Endothelial cell of umbilical vein (primary cell): ENCODE data around the gene GDF2. TPM values are rescaled to one million over a fixed set of nuclear protein-coding genes. Genes with fewer than 3 reads are reported as not detected.

Experiments used
- BruUV-seq: library from RNA; stranded (reverse); fragments of 400-500 nt; replicated peaks from 2 replicates; lab custom pipeline; 2021; lab: Mats Ljungman, UMichigan
- CTCF ChIA-PET: fragments of 300-600, 350-600 bp; sonication (Branson Sonifier 250); formaldehyde crosslinking; loops from one replicate; lab custom pipeline; 2021; ENCODE audit warnings: antibody characterized with exemption, inconsistent platforms; lab: Charles Lee
- POLR2A ChIA-PET: fragments of 300-600, 350-600 bp; sonication (Branson Sonifier 250); formaldehyde crosslinking; loops from one replicate; lab custom pipeline; 2021; ENCODE audit warnings: antibody characterized with exemption, inconsistent platforms; lab: Charles Lee
- DNase-seq: peaks from one replicate; pipeline ENCODE4 v3.0.0-alpha.2; 2011; ENCODE audit warnings: low read depth, low spot score
- FAIRE-seq: peaks from 2 replicates; lab custom pipeline; 2011; peaks lifted over from hg19 to GRCh38; lab: Jason Lieb, UNC
- H2AFZ ChIP-seq: 2 replicates; pipeline ENCODE4 v1.6.0; 2012; ENCODE audit warnings: low read depth, low read length, control low read depth, inconsistent platforms
- H3K27ac ChIP-seq: 2 replicates; pipeline ENCODE4 v1.5.1; 2011; ENCODE audit warnings: low read depth, mild to moderate bottlenecking, control low read depth, low read length, moderate library complexity; ENCODE audit not compliant: insufficient read depth
- H3K27me3 ChIP-seq, 2 experiments: 2 replicates each; pipeline versions ENCODE4 v1.6.0 to v1.6.1; 2011; ENCODE audit warnings: low read length in 2 of 2, mixed read lengths in 1 of 2; ENCODE audit not compliant: control insufficient read depth in 2 of 2, insufficient read depth in 2 of 2
- H3K36me3 ChIP-seq, 2 experiments: 2 replicates in 1 of 2; 3 replicates in 1 of 2; pipeline ENCODE4 v1.5.1; 2011; ENCODE audit warnings: low read length in 2 of 2, mild to moderate bottlenecking in 1 of 2, moderate library complexity in 1 of 2; ENCODE audit not compliant: control insufficient read depth in 2 of 2, insufficient read depth in 2 of 2; ENCODE audit errors: extremely low read depth in 1 of 2
- H3K4me1 ChIP-seq: 3 replicates; pipeline ENCODE4 v1.5.1; 2011; ENCODE audit warnings: mild to moderate bottlenecking, low read length; ENCODE audit not compliant: control insufficient read depth, insufficient read depth; ENCODE audit errors: extremely low read depth
- H3K4me2 ChIP-seq: 2 replicates; pipeline ENCODE4 v1.6.1; 2011; ENCODE audit warnings: low read length, control low read depth, mixed read lengths; ENCODE audit not compliant: insufficient read depth
- H3K4me3 ChIP-seq, 3 experiments: fragments of 200-600 bp in 1 of 3; sonication (generic), shearing (Covaris generic) in 1 of 3; replicated peaks in 1 of 3; 2 replicates each; pipeline ENCODE4 v1.5.1; 2011 to 2016; ENCODE audit warnings: control low read depth in 3 of 3, low read length in 3 of 3, mild to moderate bottlenecking in 2 of 3, inconsistent platforms in 1 of 3, low read depth in 1 of 3, moderate library complexity in 1 of 3; ENCODE audit not compliant: insufficient read depth in 1 of 3
- H3K79me2 ChIP-seq: 2 replicates; pipeline ENCODE4 v1.6.0; 2012; ENCODE audit warnings: low read length, inconsistent platforms; ENCODE audit not compliant: control insufficient read depth, insufficient read depth
- H3K9ac ChIP-seq: replicated peaks from 2 replicates; pipeline ENCODE3; 2011; ENCODE audit warnings: low read length, control low read depth; ENCODE audit not compliant: insufficient read depth; ENCODE audit errors: extremely low read depth
- H3K9me1 ChIP-seq: replicated peaks from 3 replicates; pipeline ENCODE4 v1.6.0; 2011; ENCODE audit warnings: mild to moderate bottlenecking, low read length; ENCODE audit not compliant: control insufficient read depth, insufficient read depth; ENCODE audit errors: extremely low read depth
- H3K9me3 ChIP-seq: replicated peaks from 2 replicates; pipeline ENCODE4 v1.5.1; 2012; ENCODE audit warnings: low read length, inconsistent platforms; ENCODE audit not compliant: control insufficient read depth, insufficient read depth
- H4K20me1 ChIP-seq: replicated peaks from 2 replicates; pipeline ENCODE3; 2011; ENCODE audit warnings: mild to moderate bottlenecking, low read length; ENCODE audit not compliant: control insufficient read depth, insufficient read depth; ENCODE audit errors: extremely low read depth
- EZH2 ChIP-seq: IDR thresholded peaks from 2 replicates; pipeline ENCODE4 v1.6.1; 2012; ENCODE audit warnings: borderline replicate concordance, low read depth, mild to moderate bottlenecking, moderate library complexity, low read length, inconsistent platforms; ENCODE audit not compliant: severe bottlenecking
- FOS ChIP-seq: IDR thresholded peaks from 2 replicates; pipeline ENCODE4 v1.6.1; 2011; ENCODE audit warnings: mild to moderate bottlenecking, low read length, moderate library complexity, borderline replicate concordance; ENCODE audit not compliant: insufficient read depth
- GATA2 ChIP-seq: IDR thresholded peaks from 2 replicates; pipeline ENCODE4 v1.7.0; 2011; ENCODE audit warnings: low read depth, mild to moderate bottlenecking, moderate library complexity, mixed read lengths, low read length; ENCODE audit not compliant: insufficient read length, insufficient read depth
- JUN ChIP-seq: IDR thresholded peaks from 2 replicates; pipeline ENCODE4 v1.6.1; 2011; ENCODE audit warnings: borderline replicate concordance, low read depth; ENCODE audit not compliant: insufficient read length, insufficient read depth
- MAX ChIP-seq: IDR thresholded peaks from 2 replicates; pipeline ENCODE4 v1.6.1; 2011; ENCODE audit not compliant: insufficient read depth, insufficient read length
- MYC ChIP-seq: IDR thresholded peaks from one replicate; pipeline ENCODE4 v1.6.1; 2011; ENCODE audit warnings: mild to moderate bottlenecking, low read depth, low read length
- POLR2A ChIP-seq: IDR thresholded peaks from 2 replicates; pipeline ENCODE4 v1.6.1; 2012; ENCODE audit warnings: low read depth, mild to moderate bottlenecking, control low read depth, low read length
- POLR2AphosphoS5 ChIP-seq: IDR thresholded peaks from 2 replicates; pipeline ENCODE4 v1.6.1; 2012; ENCODE audit warnings: low read depth, mild to moderate bottlenecking, control low read depth, low read length, moderate library complexity; ENCODE audit not compliant: insufficient read depth
- dilution Hi-C: fragments of 300-500 bp; cut with MboI; formaldehyde crosslinking; loops from one replicate; pipeline ENCODE4 v1.15.0; 2019; ENCODE audit warnings: low sequenced_read_pairs; ENCODE audit not compliant: extremely low pct_ligation_motif_present
- intact Hi-C: fragments of 100-400 bp; cut with micrococcal nuclease; formaldehyde crosslinking; loops from one replicate; pipeline ENCODE4 v1.10.0; 2022
- polyA plus RNA-seq, 4 experiments: library from polyadenylated mRNA; depleted of rRNA in 3 of 4; stranded (reverse) in 3 of 4; unstranded in 1 of 4; fragments of >200 nt; gene quantifications; 2 replicates each; pipeline versions ENCODE4 v1.2.1 to v1.2.3, GENCODE V29; 2011 to 2012; ENCODE audit warnings: missing spikeins in 1 of 4
- total RNA-seq: library from RNA; stranded (reverse); gene quantifications from 2 replicates; pipeline ENCODE4 v1.2.3, GENCODE V29; 2021
- TF ChIP-seq, protein P1 (sequence below), 2 donors: IDR thresholded peaks; 1 replicate in 1 of 2; 2 replicates in 1 of 2; pipeline ENCODE4 v1.5.1; 2011; ENCODE audit warnings: low read length in 2 of 2, mild to moderate bottlenecking in 2 of 2, moderate library complexity in 2 of 2, control low read depth in 1 of 2, inconsistent platforms in 1 of 2, low read depth in 1 of 2; ENCODE audit not compliant: insufficient read depth in 1 of 2; ENCODE audit errors: extremely low read depth in 1 of 2

The GDF2 gene
- total and polyA plus RNA-seq, 2 donors (not counting 3 experiments of a cell fraction or from before 2014, with no cell fraction given): not detected

DNA sequence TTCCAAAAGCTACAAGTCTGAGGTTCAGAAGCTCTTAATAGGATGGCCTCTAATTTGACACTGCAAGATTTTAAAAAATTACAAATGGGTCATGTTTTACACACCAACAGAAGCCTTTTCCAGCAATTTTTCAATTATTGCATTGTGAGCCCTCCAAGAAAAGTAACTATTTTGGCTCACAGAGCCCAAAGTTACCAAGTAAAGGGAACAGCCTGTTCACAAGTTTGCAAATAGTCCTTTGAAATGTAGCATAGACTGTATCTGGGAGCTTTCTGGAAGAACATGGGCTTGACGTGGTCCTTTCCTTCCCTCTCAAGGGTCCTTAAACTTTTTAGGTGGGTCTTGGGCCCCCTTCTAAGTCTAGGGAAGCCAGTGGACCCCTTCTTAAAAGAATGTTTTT lies 23.5 kb upstream of the GDF2 start:
- Histone ChIP-seq H3K9me3 (no peaks in the 10 kb centered on the region), H4K20me1 (no peaks in the 10 kb centered on the region), H3K79me2 (no peaks in the 10 kb centered on the region), H3K27me3 (peaks cover 25 to 33% of the 10 kb centered on the region in 2 experiments), H3K4me1 (no peaks in the 10 kb centered on the region), H3K36me3 (no peaks in the 10 kb centered on the region), H3K4me3 (no peak overlapping the region), H3K9ac (no peak overlapping the region), H3K9me1 (no peaks in the 10 kb centered on the region), H2AFZ (no peak overlapping the region), H3K27ac (no peak overlapping the region), H3K4me2 (no peak overlapping the region)
- intact Hi-C loops: no loop called here
- FAIRE-seq (no peak), DNase-seq (no peak)
- CTCF ChIA-PET: interaction anchor here (0.9 to 3.1 kb wide), 3 partner anchors 14 to 251 kb away, joined by 3 to 18 read pairs (median 5); no protein-coding TSS in a partner anchor
- BruUV-seq: no TSS peak
- TF ChIP-seq GATA2 (no peak), MYC (no peak)
- TF ChIP-seq, protein P1, sequence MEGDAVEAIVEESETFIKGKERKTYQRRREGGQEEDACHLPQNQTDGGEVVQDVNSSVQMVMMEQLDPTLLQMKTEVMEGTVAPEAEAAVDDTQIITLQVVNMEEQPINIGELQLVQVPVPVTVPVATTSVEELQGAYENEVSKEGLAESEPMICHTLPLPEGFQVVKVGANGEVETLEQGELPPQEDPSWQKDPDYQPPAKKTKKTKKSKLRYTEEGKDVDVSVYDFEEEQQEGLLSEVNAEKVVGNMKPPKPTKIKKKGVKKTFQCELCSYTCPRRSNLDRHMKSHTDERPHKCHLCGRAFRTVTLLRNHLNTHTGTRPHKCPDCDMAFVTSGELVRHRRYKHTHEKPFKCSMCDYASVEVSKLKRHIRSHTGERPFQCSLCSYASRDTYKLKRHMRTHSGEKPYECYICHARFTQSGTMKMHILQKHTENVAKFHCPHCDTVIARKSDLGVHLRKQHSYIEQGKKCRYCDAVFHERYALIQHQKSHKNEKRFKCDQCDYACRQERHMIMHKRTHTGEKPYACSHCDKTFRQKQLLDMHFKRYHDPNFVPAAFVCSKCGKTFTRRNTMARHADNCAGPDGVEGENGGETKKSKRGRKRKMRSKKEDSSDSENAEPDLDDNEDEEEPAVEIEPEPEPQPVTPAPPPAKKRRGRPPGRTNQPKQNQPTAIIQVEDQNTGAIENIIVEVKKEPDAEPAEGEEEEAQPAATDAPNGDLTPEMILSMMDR (IDR thresholded peaks at IDR 0.05; ENCODE audit: extremely low read depth in 1 of 2, insufficient read depth in 1 of 2, low read depth in 1 of 2, low read length in 2 of 2): no peak
- POLR2A ChIA-PET: no interaction called here
- dilution Hi-C loops: no loop called here

DNA sequence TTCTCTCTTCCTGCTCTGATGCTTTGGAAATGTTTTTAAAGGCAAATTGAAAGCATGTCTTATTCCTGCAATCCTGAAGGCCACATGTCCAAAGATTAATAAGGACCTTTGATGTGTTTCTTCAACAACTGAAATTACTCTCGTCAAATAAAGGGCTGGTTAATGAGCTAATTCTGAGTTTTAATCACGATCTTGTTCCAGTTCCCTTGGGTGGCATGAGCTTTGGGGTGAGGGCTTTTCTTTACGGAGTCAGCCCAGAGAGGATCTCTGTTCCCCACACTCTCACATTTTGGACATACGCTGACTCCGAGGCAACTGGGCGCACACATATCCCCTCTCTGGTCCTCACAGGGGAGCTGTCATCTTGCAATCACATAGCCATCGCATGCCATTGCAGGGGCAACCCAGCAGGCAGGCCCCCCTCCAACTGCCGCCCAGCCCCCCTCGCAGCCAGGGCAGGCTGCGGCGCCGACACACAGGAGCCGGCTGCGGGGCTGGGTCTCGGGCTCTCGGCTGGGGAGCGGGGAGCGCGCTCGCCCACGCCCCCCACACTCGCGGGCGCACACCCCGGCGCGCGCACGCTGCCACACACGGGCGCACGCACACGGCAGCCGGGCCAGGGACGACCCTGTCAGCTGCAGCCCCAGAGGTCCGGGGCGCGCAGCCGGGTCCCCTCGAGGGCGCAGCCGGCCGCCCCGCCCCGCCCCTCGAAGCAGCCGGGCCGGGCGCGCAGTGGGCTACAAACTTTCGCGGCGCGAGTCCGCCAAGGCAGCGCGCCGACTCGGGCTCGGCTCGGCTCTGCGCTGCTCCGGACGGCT lies 22.4 kb upstream of the GDF2 start, which contains the start of gene GDF10:
TSS of gene GDF10 (plus strand) at position 587 of the 818 bp plus-strand sequence. CDS start 455 bp downstream, outside the sequence.
- H3K27me3 ChIP-seq: peaks cover 25 to 33% of the 10 kb centered on the region in 2 experiments
- no peaks in the 10 kb centered on the region for H3K4me1 ChIP-seq
- H3K4me3 ChIP-seq: no peak within 1 kb of the TSS
- DNase-seq (no peak), FAIRE-seq (no peak)
- no peaks in the 10 kb centered on the region for H3K79me2 ChIP-seq
- no peaks in the 10 kb centered on the region for H3K9me3 ChIP-seq
- TF ChIP-seq POLR2A: no peak
- no peak for TF ChIP-seq FOS
- TF ChIP-seq, protein P1 (IDR thresholded peaks at IDR 0.05; ENCODE audit: extremely low read depth in 1 of 2, insufficient read depth in 1 of 2, low read depth in 1 of 2, low read length in 2 of 2): no peak
- TF ChIP-seq MYC: no peak
- no peak for TF ChIP-seq JUN
- TF ChIP-seq GATA2: no peak
- TF ChIP-seq MAX: no peak
- TF ChIP-seq EZH2: peak; percentile 45
- no peak for TF ChIP-seq POLR2AphosphoS5
- intact Hi-C loops (no loop called here), dilution Hi-C loops (no loop called here)
- no peaks in the 10 kb centered on the region for H3K9me1 ChIP-seq
- no TSS peak for BruUV-seq
- ChIA-PET CTCF (interaction anchor here (1.2 kb wide), 1 partner anchor 12 kb away, joined by 5 read pairs; no protein-coding TSS in a partner anchor), POLR2A (no interaction called here)
- no peak within 1 kb of the TSS for H3K4me2 ChIP-seq
- no peaks in the 10 kb centered on the region for H3K36me3 ChIP-seq
- H2AFZ ChIP-seq: no peak within 1 kb of the TSS
- no peak within 1 kb of the TSS for H3K9ac ChIP-seq
- no peak within 1 kb of the TSS for H3K27ac ChIP-seq
- no peaks in the 10 kb centered on the region for H4K20me1 ChIP-seq
